HG03135 (cell line): ENCODE measurements around the gene XRCC5.
A peak's percentile ranks its signal among the peaks of the same experiment; 100 is the strongest.
"Not testable (repeated sequence)": the region's sequence is repeated elsewhere in the genome, so short reads cannot be mapped to it uniquely, and the experiment has no call there.

Source experiments
- ATAC-seq: cut with Tn5 transposase; IDR thresholded peaks from one replicate; pipeline ENCODE4 v1.9.1; 2021; ENCODE audit warnings: mild to moderate bottlenecking, moderate library complexity; ENCODE audit not compliant: unreplicated experiment

XRCC5 gene

DNA sequence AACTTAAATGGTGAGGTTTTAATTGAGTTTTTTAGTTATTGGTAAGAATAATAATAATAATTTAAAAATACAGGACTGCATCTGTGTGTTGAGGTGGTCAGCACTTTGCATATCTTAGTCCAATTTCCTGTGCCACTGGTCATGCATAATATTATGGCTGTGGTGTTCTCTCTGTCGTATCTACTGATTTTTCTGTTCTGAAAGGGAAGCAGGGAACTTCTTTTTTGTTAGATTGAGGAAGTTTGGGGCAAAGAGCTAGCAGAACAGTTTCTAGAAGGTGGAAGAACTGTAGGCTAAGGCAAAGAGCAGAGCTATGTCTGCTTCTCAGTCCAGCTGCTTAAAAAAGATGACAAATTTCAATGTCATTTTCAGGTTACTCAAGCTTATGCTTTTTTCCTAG, 74.3 kb downstream of the XRCC5 start:
- no peak for ATAC-seq

DNA sequence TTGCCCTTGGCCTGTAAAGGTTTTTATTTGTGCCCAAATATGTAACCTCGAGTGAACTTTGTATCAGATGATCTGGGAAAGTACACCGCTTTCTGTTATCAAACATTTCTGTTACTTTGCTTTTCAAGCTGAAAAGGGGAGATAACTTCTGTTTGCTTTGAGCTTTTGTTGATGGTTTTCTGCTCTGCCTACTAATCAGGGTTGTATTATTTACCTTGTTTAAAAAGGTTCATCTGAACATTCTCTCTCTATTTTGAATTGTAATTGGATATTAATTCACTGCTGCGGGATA, 79.4 kb downstream of the XRCC5 start:
- ATAC-seq, result no peak

DNA sequence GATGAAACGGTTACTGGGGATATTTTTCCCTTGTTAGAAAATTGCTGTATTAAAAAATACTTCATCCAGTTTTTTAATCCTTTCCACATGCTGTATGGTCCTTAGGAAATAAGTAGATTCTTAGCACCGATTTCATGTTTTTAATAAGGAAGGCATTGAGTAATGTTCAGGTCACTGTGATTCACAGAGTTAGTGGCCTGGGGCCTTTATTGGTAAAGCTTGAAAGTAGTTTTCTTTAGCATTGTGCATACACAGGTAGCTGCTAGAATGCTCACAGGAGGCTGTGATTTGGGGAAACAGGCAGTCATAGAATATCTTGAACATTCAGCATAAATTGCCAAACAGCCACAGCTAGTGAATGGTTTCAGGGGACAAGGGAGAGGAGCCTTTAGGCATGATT, 79.8 kb downstream of the XRCC5 start:
- ATAC-seq, result no peak

DNA sequence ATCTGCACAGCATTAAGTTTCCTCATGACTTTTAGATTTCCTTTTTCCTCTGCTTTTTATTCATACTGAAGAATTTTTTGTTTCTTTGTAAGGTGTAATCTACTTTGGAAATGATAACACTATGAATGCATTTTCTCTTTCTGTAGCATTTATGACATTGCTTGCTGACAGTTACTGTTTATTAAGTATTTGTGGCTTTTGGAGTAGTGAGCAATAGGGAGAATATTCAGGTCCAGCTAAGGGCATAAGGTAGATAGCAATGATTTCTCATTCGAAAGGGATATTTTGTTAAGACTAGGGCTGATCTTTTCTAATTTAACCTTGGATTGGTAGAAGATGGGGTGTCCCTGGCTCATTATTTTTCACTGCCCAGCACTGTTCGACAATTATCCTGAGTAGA, 80.3 kb downstream of the XRCC5 start:
- no peak for ATAC-seq

DNA sequence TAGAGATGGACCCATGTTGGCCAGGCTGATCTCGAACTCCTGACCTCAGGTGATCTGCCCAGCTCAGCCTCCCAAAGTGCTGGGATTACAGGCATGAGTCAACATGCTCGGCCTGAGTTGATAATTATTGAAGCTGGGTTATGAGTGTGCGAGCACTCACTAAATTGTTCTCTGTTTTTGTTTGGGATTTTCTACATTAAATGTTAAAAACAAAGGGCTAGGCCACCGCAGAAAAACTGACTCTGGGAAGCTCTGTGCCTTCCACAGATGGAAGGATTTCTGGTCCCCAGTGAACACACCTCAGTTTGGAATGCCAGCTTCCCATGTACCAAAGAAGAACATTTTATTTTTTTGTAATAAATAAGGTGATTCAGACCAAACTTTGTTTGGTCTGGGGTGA, 83.0 kb downstream of the XRCC5 start:
- ATAC-seq, result no peak

DNA sequence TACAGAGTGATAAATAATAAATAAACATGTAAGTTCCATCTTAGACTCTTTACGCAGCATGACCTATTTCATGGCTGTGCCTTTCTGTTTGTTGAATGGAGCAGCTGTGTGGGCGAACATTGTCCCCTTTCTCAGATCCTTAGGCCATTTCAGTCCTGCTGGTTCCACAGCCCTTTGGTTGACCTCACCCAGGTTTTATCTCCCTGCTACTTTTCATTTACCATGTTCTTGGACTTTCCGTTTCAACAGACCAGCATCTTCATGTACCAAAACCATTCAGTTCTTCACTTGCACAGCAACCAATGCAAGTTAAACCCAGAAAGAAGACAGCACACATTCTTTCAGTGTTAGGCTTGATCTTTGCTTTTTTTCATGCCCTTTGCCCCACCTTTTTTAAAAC, 83.8 kb downstream of the XRCC5 start:
- ATAC-seq, result no peak

DNA sequence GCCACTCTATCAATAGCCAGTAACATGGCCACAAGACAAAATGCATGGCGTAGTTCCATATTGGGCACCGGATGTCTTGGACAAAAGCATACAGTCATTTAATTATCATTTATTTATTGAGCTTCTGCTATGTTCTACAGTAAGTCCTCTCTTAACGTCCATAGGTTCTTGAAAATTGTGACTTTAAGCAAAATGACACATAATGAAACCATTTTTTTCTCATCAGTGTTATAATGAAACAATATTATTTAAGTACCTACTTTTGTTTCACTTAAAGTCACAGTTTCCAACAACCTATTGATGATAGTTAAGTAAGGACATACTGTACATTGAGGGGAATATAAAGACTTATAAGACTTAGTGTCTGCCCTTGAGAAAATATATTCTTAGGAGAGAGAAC, 84.9 kb downstream of the XRCC5 start:
- ATAC-seq, result no peak

DNA sequence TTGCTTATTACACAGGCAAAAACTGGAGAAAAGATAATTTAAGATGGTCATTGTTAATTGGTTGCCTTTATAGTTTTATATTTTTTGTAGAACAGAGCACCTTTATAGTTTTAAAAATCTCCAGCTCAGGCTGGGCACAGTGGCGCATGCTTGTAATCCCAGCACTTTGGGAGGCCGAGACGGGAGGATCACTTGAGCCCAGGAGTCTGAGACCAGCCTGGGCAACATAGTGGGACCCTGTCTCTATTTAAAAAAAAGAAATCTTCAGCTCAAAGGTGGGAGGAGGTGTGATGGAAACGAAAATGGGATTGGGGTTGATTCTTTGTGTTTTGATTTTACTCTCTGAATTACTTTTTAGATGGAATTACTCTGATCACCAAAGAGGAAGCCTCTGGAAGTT, 85.4 kb downstream of the XRCC5 start:
- ATAC-seq, result no peak

DNA sequence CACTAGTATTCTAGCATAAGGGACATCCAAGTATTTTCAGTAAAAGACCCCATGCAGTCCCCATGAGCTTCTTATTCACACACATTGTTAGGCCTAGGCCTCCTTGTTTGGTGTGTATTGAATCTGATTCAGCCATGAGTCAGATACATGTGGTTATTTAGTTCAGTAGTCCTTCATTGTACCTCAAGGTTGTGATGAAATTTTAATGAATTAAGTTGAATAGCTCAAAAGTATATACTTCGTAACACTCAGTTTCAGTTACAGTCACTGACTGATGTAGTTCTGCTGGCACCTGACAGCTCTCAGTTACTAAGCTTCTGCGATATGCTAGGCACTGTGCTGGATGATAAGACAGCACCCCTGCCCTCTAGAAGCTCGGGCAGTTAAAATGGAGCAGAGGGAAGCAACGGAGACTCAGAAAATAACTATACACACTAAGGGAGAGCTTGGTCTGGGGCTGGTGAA, 86.4 kb downstream of the XRCC5 start:
- no peak for ATAC-seq

DNA sequence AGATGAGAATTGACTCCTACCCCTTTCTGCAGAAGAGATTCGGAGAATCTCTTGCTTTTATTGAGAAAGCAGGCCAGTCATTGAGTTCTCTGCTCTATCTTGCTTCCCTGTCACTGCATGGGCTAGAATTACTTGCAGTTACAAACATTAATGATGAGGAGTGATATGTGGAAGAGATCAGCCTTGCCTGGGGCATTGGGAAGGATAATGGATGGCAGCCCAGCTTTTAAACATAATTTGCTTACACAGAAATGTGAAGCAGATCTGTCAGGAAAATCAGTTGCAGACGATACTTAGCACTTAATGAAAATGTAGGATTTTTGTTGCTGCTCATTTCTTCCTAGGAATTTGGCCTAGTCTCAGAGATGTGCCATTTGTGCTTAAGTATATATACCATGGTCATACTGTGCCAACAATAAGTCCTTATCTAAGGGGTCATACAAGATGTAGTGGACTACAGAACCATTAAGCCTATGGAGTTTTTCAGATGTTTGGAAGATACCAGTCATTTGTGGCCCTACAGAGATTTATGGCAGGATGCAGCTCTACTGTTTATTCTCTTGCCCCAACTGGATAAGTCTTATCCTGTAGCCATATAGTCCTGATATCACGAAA, 92.7 kb downstream of the XRCC5 start:
- ATAC-seq, result no peak

DNA sequence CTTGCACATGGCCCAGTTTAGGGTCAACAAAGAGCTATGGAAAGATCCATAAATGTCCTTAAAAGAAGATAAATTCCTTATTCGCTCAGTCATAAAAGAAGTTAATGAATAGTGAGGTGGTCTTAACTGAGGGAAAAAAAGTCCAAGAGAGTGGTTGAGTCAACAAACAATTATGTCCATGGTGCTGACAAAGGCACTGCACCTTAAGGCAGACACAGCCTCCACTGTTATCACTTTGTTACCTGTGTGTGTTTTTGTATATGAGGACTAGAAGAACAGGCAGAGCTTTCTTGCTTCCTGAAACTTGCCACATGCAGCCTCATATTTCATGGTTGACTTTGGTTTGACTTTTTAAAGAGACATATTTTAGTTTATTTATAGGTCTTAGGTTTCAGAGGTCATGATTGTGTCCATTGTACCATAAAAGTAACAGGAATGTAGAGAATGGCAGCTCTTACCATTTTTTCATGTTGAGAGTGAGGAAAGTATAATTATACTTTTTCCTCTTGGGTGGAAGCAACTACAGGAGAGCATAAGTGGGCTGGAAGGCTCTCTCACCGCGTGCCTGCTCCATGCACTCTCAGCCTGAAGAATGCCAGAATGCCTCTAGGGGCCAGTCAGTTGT, 93.6 kb downstream of the XRCC5 start:
- ATAC-seq, result no peak

DNA sequence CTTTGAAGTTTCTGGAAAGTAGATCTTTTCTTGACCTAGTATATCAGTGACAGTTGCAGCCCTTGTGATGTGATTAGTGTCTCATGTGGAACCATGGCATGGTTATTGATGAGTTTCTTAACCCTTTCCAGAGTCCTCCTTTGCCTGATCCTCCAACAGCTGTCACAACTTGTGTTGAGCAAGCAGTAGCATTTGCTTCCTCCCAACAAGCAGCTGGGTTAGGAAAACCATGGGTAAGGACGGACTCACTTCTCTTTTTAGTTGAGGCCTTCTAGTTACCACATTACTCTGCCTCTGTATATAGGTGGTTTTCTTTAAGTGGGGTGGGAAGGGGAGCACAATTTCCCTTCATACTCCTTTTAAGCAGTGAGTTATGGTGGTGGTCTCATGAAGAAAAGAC, 96.3 kb downstream of the XRCC5 start:
- ATAC-seq, result no peak

DNA sequence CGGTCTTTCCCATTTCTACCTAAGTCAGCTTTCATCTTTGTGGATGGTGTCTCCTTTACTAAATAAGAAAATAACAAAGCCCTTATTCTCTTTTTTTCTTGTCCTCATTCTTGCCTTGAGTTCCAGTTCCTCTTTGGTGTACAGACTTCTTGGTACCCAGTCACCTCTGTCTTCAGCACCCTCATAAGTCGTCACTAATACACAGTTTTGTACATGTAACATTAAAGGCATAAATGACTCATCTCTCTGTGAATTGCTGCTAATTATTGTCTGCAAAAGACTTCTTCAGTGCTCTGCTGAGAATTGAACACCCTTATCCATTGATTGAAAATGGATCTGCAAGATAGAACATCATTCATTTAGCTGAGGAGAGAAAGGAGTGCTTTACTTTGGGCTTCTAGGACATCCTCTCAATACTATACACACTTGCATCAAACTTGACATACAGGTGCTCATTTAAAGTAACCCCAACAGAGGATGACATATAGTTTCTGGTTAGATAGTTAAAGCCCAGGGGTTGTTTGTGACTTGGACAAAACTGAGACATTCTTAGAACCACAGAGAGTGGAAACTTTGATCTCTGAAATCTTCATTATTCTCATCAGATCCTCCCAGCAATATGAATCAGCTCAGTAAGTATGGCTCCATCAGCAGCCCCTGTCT, 97.0 kb downstream of the XRCC5 start:
- peak; percentile 69 for ATAC-seq

DNA sequence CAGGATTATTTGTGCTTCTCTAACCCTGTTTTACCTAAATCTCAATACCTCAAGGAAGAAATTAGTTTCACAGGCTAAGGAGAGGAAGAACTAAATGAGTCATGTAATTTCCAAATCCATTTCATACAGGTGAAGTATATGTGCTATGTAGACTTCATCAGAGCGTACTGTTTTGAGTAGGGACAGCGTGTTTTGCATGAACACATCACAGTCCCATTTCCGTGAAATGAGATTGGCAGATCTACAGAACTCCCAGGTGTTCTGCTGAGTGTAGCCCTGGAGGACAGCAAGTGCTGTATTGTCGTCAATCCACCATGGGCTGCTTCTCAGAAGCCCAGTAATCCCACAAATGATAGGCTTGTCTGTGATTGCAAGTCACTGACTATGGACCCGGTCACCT, 97.7 kb downstream of the XRCC5 start:
- peak; percentile 40 for ATAC-seq

DNA sequence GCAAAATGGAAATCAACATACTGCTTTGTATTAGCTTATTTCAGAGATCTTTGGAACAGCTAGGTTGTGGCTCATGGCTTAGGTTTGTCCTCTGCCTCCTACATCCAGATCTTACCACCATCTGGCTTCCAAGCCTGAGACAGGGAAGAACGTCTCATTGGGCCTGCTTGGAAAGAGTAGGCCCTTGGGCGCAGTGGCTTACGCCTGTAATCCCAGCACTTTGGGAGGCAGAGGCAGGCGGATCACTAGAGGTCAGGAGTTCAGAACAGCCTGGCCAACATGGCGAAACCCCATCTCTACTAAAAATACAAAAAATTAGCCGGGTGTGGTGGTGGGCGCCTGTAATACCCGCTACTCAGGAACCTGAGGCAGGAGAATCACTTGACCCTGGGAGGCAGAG, 99.5 kb downstream of the XRCC5 start:
- ATAC-seq, result not testable (repeated sequence)

DNA sequence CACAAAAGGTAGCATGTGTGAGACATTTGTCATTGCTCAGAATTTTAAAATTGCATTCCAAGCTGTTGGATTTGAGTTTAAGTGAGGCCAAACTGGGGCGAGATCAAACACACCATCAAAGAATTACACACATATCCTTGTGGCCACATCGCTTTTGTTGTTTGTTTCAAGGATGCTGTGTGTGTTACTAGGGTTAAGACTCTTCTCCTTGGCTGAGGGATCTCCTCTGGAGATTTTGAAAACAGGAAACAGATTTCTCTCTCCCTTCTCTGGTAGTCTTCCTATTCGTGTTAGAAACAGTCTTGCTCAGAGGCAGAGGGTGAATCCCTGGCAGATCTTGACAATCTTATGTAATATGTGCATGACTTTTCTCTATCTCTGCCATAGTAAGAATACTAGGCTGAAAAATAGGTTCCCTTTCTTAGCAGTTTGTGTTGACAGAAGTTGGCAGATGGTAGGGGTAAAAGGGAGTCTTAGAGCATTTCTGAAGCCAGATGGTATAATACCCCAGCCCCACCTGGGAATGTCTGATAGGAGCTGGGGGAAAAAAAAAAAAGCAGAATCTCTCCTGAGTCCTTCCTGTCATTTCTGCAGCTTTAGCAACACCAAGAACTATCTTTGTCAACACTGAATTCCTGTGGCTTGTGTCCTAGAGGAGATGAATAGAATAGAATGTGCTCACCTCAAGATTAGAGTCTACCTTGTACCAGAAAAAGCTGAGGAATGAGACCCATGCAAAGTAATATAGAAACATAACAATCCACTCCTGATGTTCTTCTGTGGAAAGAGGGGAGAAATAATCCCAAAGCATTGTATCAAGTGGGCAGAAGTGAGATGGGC, 101.8 kb downstream of the XRCC5 start:
- no peak for ATAC-seq

DNA sequence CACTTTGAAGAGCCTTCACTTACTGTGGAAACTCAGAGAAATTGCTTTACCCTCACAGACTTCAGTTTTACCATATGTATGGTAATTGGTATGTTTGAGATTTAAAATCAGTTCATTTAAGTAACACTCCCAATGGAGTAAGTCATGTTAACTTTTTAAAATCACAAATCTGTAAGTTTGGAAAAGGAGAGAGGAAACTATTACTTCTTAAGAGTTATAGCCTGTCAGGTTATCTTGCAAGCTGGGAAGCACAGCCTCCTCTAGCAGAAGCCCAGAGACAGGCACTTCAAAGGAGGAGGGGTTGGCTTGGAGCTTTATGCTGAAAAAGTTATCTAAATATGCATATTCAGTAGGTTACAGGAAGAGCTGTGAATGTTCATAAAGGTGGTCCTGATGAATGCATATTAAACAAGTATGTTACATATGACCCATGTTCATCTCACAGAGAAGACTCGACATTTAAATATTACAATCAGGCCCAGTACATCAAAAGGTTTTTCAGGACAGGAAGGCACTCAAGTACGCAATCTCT, 102.5 kb downstream of the XRCC5 start:
- no peak for ATAC-seq

DNA sequence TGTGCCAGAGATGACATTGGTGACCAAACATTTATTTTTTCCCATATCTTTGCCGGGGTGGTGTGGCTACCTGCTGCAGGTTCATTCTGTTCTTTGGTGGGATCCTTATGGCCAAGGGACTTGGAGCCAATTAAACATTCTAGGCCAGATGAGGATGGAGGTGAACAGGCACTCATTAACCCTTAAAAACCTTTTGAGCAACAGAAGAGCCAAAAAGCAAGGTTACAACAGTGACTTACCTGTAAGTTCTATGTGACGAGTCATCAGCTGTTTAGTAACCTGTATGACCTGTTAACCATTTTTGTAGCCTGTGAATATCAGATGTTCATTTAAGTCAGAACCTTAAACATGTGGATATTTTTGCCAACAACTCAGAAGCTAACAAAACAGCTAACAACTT, 105.6 kb downstream of the XRCC5 start:
- ATAC-seq, result no peak

DNA sequence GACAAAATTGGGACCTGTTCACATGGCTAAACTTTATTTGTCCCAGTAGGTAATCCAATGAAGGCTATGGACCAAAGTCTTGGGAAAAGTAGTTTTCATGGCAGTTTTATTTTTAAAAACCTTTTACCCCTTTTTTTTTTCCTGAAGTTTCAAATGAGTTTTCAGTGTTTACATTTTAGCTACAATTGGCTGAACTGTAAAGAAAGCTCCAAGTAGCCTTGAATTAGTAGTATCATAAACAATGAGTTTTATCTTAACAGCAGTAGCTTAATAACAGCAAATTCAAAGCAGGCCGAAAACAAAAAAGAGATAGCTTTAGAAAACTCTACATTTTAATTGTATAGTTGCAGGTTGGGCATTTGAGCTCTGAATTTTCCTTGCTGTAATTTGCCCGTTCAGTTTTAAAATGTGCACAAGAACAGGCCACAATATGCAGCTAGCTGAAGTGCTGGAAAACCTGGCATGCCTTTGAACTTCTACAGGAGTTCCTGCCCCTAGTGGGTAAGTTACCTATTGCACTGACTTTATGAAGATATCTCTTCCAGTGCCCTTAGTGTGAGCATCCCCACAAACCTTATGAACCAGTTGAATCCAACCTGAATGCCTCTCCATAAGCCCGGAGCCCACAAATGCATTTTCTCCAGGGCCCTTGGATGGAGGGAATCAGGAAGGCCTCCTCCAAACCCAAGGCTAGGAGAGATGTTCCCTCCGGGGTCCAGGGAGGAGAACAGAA, 106.7 kb downstream of the XRCC5 start:
- ATAC-seq, result no peak

DNA sequence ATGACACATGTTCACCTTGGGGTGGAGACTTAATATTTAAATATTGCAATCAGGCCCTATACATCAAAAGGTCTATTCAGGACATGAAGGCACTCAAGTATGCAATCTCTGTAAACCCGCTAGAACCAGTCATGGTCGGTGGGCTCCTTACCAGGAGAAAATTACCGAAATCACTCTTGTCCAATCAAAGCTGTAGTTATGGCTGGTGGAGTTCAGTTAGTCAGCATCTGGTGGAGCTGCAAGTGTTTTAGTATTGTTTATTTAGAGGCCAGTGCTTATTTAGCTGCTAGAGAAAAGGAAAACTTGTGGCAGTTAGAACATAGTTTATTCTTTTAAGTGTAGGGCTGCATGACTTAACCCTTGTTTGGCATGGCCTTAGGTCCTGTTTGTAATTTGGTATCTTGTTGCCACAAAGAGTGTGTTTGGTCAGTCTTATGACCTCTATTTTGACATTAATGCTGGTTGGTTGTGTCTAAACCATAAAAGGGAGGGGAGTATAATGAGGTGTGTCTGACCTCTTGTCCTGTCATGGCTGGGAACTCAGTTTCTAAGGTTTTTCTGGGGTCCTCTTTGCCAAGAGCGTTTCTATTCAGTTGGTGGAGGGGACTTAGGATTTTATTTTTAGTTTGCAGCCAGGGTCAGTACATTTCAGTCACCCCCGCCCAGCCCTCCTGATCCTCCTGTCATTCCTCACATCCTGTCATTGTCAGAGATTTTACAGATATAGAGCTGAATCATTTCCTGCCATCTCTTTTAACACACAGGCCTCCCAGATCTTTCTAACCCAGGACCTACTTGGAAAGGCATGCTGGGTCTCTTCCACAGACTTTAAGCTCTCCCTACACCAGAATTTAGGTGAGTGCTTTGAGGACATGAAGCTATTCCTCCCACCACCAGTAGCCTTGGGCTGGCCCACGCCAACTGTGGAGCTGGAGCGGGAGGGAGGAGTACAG, 108.1 kb downstream of the XRCC5 start:
- ATAC-seq, result no peak
